HepG2 (cell line): ENCODE measurements around the gene CNRIP1. TPM values are rescaled to one million over a fixed set of nuclear protein-coding genes. Genes with fewer than 3 reads are reported as not detected.

Experiments
- ATAC-seq: fragments of 200-7000 bp; cut with Tn5 transposase; 3 replicates; pipeline ENCODE4 v1.9.1; 2020; ENCODE audit warnings: mild to moderate bottlenecking, moderate library complexity
- BruUV-seq: library from RNA; stranded (reverse); fragments of 400-500 nt; replicated peaks from 2 replicates; lab custom pipeline; 2021; lab: Mats Ljungman, UMichigan
- CTCF ChIA-PET: fragments of 300-600 bp; formaldehyde crosslinking; extraction: SDS; loops from one replicate; lab custom pipeline; 2021; ENCODE audit warnings: low total read pairs, inconsistent platforms, low intra/inter-chr PET ratio; lab: Yijun Ruan, JAX
- POLR2A ChIA-PET: fragments of 350-600 bp; sonication (Branson Sonifier 250); formaldehyde crosslinking; loops from one replicate; lab custom pipeline; 2020; ENCODE audit warnings: antibody characterized with exemption, inconsistent platforms; lab: Yijun Ruan, JAX
- DNase-seq: peaks from one replicate; pipeline ENCODE4 v3.0.0-alpha.2; 2015; ENCODE audit warnings: low spot score
- FAIRE-seq: peaks from 3 replicates; lab custom pipeline; 2011; peaks lifted over from hg19 to GRCh38; lab: Jason Lieb, UNC
- H2AFZ ChIP-seq: one replicate; pipeline ENCODE4 v1.6.1; 2011; ENCODE audit warnings: low read length, inconsistent platforms
- H3K27ac ChIP-seq: fragments of 300-600 bp; 3 replicates; pipeline ENCODE4 v1.8.0; 2011; ENCODE audit warnings: mixed run types, mild to moderate bottlenecking, mixed read lengths, low read length, inconsistent platforms; ENCODE audit not compliant: insufficient read depth; ENCODE audit errors: extremely low read length
- H3K27me3 ChIP-seq, 2 experiments: fragments of 200-600 bp in 1 of 2; 2 replicates in 1 of 2; 3 replicates in 1 of 2; pipeline versions ENCODE4 v1.6.0 to v1.8.0; 2011; ENCODE audit warnings: low read length in 2 of 2, mild to moderate bottlenecking in 2 of 2, moderate library complexity in 2 of 2, inconsistent platforms in 1 of 2; ENCODE audit not compliant: insufficient read depth in 2 of 2, control insufficient read depth in 1 of 2
- H3K36me3 ChIP-seq, 2 experiments: fragments of 200-600 bp in 1 of 2; replicated peaks in 1 of 2; 2 replicates in 1 of 2; 3 replicates in 1 of 2; pipeline versions ENCODE4 v1.5.1 to v1.8.0; 2011; ENCODE audit warnings: low read length in 2 of 2, inconsistent platforms in 1 of 2; ENCODE audit not compliant: insufficient read depth in 2 of 2, control insufficient read depth in 1 of 2
- H3K4me1 ChIP-seq: 2 replicates; pipeline ENCODE4 v1.5.1; 2012; ENCODE audit warnings: low read length, inconsistent platforms; ENCODE audit not compliant: insufficient read depth
- H3K4me2 ChIP-seq: 2 replicates; pipeline ENCODE4 v1.6.0; 2011; ENCODE audit warnings: low read depth, low read length, inconsistent platforms
- H3K4me3 ChIP-seq, 3 experiments: fragments of 200-600 bp in 1 of 3; sonication (generic), shearing (Covaris generic) in 1 of 3; replicated peaks in 1 of 3; 2 replicates each; pipeline ENCODE4 v1.5.1; 2011 to 2016; ENCODE audit warnings: low read length in 3 of 3, inconsistent platforms in 2 of 3, low read depth in 2 of 3, mild to moderate bottlenecking in 2 of 3, control low read depth in 1 of 3, mixed read lengths in 1 of 3; ENCODE audit not compliant: insufficient read depth in 1 of 3
- H3K79me2 ChIP-seq: one replicate; pipeline ENCODE4 v1.6.1; 2011; ENCODE audit warnings: low read length, inconsistent platforms; ENCODE audit not compliant: insufficient read depth
- H3K9ac ChIP-seq: 2 replicates; pipeline ENCODE4 v1.6.0; 2011; ENCODE audit warnings: mild to moderate bottlenecking, low read depth, low read length, inconsistent platforms; ENCODE audit not compliant: insufficient read depth
- H3K9me3 ChIP-seq: 2 replicates; pipeline ENCODE4 v1.5.1; 2012; ENCODE audit warnings: mild to moderate bottlenecking, low read length
- H4K20me1 ChIP-seq: 2 replicates; pipeline ENCODE4 v1.6.0; 2011; ENCODE audit warnings: inconsistent platforms, mild to moderate bottlenecking, low read length, moderate library complexity; ENCODE audit not compliant: insufficient read depth
- CEBPB ChIP-seq: IDR thresholded peaks from 2 replicates; pipeline ENCODE4 v1.6.1; 2011; ENCODE audit warnings: low read depth, low read length, improper control_type of control experiment, borderline replicate concordance
- CHCHD3 ChIP-seq: sonication (generic); formaldehyde crosslinking; IDR thresholded peaks from 2 replicates; pipeline ENCODE4 v1.8.0; 2022; ENCODE audit warnings: mild to moderate bottlenecking, missing genetic modification reagents, moderate library complexity
- CREM ChIP-seq, 2 experiments: sonication (generic) in 1 of 2; formaldehyde crosslinking in 1 of 2; IDR thresholded peaks; 2 replicates each; pipeline versions ENCODE4 v1.4.0 to v1.6.1; 2016 to 2020; ENCODE audit warnings: antibody characterized with exemption in 1 of 2, mild to moderate bottlenecking in 1 of 2, missing genetic modification reagents in 1 of 2
- DMAP1 ChIP-seq: IDR thresholded peaks from 2 replicates; pipeline ENCODE4 v1.6.1; 2016
- FOXJ3 ChIP-seq: sonication (generic); formaldehyde crosslinking; IDR thresholded peaks from 2 replicates; pipeline ENCODE4 v1.4.0; 2020; ENCODE audit warnings: missing genetic modification reagents, mild to moderate bottlenecking, borderline replicate concordance
- MLLT10 ChIP-seq: sonication (generic); formaldehyde crosslinking; IDR thresholded peaks from 2 replicates; pipeline ENCODE4 v1.4.0; 2020; ENCODE audit warnings: missing genetic modification reagents
- RAD51 ChIP-seq: fragments of 450-650 bp; IDR thresholded peaks from 2 replicates; pipeline ENCODE4 v1.6.1; 2016; ENCODE audit warnings: borderline replicate concordance
- TRIM24 ChIP-seq: sonication (generic); formaldehyde crosslinking; IDR thresholded peaks from 2 replicates; pipeline ENCODE4 v1.8.0; 2022; ENCODE audit warnings: mild to moderate bottlenecking, missing genetic modification reagents
- ZFP1 ChIP-seq: IDR thresholded peaks from 2 replicates; pipeline ENCODE4 v1.6.1; 2016
- ZFYVE20 ChIP-seq: sonication (generic); formaldehyde crosslinking; IDR thresholded peaks from 2 replicates; pipeline ENCODE4 v1.8.0; 2023; ENCODE audit warnings: low read depth, mild to moderate bottlenecking, moderate library complexity, missing genetic modification reagents, borderline replicate concordance
- ZKSCAN1 ChIP-seq: fragments of 150-350 bp; IDR thresholded peaks from 2 replicates; pipeline ENCODE4 v1.6.1; 2014; ENCODE audit warnings: low read length
- ZNF33A ChIP-seq: sonication (generic); formaldehyde crosslinking; IDR thresholded peaks from 2 replicates; pipeline ENCODE4 v1.5.1; 2020; ENCODE audit warnings: missing genetic modification reagents, mild to moderate bottlenecking, moderate library complexity, borderline replicate concordance
- ZNF367 ChIP-seq: sonication (generic); formaldehyde crosslinking; IDR thresholded peaks from 2 replicates; pipeline ENCODE4 v1.4.0; 2020; ENCODE audit warnings: missing genetic modification reagents, borderline replicate concordance
- ZNF678 ChIP-seq: sonication (generic); formaldehyde crosslinking; IDR thresholded peaks from 2 replicates; pipeline ENCODE4 v1.4.0; 2020; ENCODE audit warnings: mild to moderate bottlenecking, missing genetic modification reagents
- ZSCAN25 ChIP-seq: sonication (generic); formaldehyde crosslinking; IDR thresholded peaks from 2 replicates; pipeline ENCODE4 v1.8.0; 2022; ENCODE audit warnings: mild to moderate bottlenecking, missing genetic modification reagents
- WGBS: methylation state at CpG from one replicate; pipeline ENCODE4 v1.1.6; 2017; ENCODE audit warnings: low lambda C conversion rate; 5-methylcytosine and 5-hydroxymethylcytosine counted together
- in situ Hi-C: cut with HindIII; loops from 2 replicates; pipeline ENCODE4 v1.10.0; 2017; ENCODE audit warnings: low pct_unique_long_range_greater_than_20kb; ENCODE audit not compliant: extremely low pct_ligation_motif_present
- intact Hi-C: fragments of 100-400 bp; cut with micrococcal nuclease; formaldehyde crosslinking; loops from one replicate; pipeline ENCODE4 v1.10.0; 2022; ENCODE audit not compliant: unreplicated experiment
- polyA plus RNA-seq, 8 experiments: library from polyadenylated mRNA; depleted of rRNA in 3 of 8; stranded (reverse) in 7 of 8; unstranded in 1 of 8; fragments of >200 nt; fragmentation: Illumina TruSeq in 4 of 8; extraction: Trizol in 4 of 8; gene quantifications; 2 replicates each; pipeline versions ENCODE4 v1.2.1 to v1.2.3, GENCODE V29; 2011 to 2016; ENCODE audit warnings: low read depth in 4 of 8, missing spikeins in 1 of 8, mixed read lengths in 1 of 8; ENCODE audit not compliant: insufficient read depth in 1 of 8
- total RNA-seq, 5 experiments: library from RNA; depleted of rRNA; stranded (reverse); fragments of >200 nt; fragmentation: Illumina TruSeq; extraction: Trizol; gene quantifications; 2 replicates each; pipeline ENCODE4 v1.2.3, GENCODE V29; 2016; ENCODE audit warnings: low read depth in 1 of 5
- TF ChIP-seq, protein P1 (sequence below): sonication (generic); formaldehyde crosslinking; IDR thresholded peaks from 2 replicates; pipeline ENCODE4 v1.8.0; 2022; ENCODE audit warnings: mild to moderate bottlenecking, missing genetic modification reagents, moderate library complexity
- TF ChIP-seq, protein P2 (sequence below): sonication (generic); formaldehyde crosslinking; IDR thresholded peaks from 2 replicates; pipeline ENCODE4 v1.4.0; 2020; ENCODE audit warnings: low read depth, missing genetic modification reagents
- TF ChIP-seq, protein P3 (sequence below): sonication (generic); formaldehyde crosslinking; IDR thresholded peaks from 2 replicates; pipeline ENCODE4 v1.5.0; 2020; ENCODE audit warnings: missing genetic modification reagents
- TF ChIP-seq, protein P4 (sequence below): sonication (generic); formaldehyde crosslinking; IDR thresholded peaks from 2 replicates; pipeline ENCODE4 v1.8.0; 2022; ENCODE audit warnings: mild to moderate bottlenecking, missing genetic modification reagents, borderline replicate concordance

CNRIP1 gene
- total and polyA plus RNA-seq, 2 of the 13 experiments (the other 11 are each of a cell fraction or from before 2014, with no cell fraction given), result not detected

DNA sequence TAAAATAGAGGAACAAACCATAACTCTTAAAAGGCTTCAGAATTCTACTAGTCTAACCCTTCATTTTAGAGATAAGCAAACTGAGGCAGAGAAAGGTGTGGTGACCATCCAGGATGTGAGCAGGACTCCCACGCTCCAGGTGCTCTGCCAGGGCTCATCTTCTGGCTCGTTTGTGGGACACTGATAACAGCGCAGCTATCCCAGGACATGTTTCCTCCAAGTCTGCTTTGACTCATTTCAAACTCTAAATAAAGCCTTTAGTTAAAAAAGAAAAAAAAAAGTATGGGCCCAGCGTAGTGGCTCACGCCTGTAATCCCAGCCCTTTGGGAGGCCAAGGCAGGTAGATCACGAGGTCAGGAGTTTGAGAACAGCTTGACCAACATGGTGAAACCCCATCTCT lies 28.4 kb downstream of the CNRIP1 start:
- Histone ChIP-seq H3K4me1 (no peaks in the 10 kb centered on the region), H3K9ac (no peak overlapping the region), H3K79me2 (no peaks in the 10 kb centered on the region), H3K9me3 (no peaks in the 10 kb centered on the region), H3K27me3 (peaks cover 0 to 8% of the 10 kb centered on the region in 2 experiments; a peak in 1 of 5 replicates), H3K4me3 (no peak overlapping the region), H2AFZ (no peak overlapping the region), H3K27ac (no peak overlapping the region), H3K36me3 (no peaks in the 10 kb centered on the region), H3K4me2 (no peak overlapping the region), H4K20me1 (no peaks in the 10 kb centered on the region)
- CTCF ChIA-PET, result interaction anchor here (2.6 kb wide), 1 partner anchor 169 kb away, joined by 30 read pairs; no protein-coding TSS in a partner anchor
- FAIRE-seq, result no peak
- in situ Hi-C loops, result loop anchor here (5.0 kb wide), 1 partner anchor 169 kb away; no protein-coding TSS in a partner anchor
- DNase-seq, result no peak
- intact Hi-C loops, result loop anchor here (10.0 kb wide), 1 partner anchor 257 kb away; no protein-coding TSS in a partner anchor
- 30% methylated on average over 6 of the region's 6 CpGs for WGBS
- no peak for ATAC-seq
- TF ChIP-seq, protein P1, sequence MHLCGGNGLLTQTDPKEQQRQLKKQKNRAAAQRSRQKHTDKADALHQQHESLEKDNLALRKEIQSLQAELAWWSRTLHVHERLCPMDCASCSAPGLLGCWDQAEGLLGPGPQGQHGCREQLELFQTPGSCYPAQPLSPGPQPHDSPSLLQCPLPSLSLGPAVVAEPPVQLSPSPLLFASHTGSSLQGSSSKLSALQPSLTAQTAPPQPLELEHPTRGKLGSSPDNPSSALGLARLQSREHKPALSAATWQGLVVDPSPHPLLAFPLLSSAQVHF, result no peak
- no peak for TF ChIP-seq RAD51
- no peak for TF ChIP-seq MLLT10
- TF ChIP-seq ZKSCAN1, result no peak
- TF ChIP-seq DMAP1 (CRISPR knock-in tag), result no peak
- TF ChIP-seq ZSCAN25 (CRISPR knock-in tag), result no peak
- no peak for TF ChIP-seq FOXJ3 (CRISPR knock-in tag)
- no peak for TF ChIP-seq ZNF678 (CRISPR knock-in tag)
- TF ChIP-seq ZNF367 (CRISPR knock-in tag), result no peak
- TF ChIP-seq CREM (IDR thresholded peaks at IDR 0.05), result no peak
- no peak for TF ChIP-seq CREM (CRISPR knock-in tag; IDR thresholded peaks at IDR 0.05)
- TF ChIP-seq ZFYVE20 (CRISPR knock-in tag), result no peak
- no peak for TF ChIP-seq CHCHD3 (CRISPR knock-in tag)
- TF ChIP-seq ZFP1, result no peak
- TF ChIP-seq, protein P2, sequence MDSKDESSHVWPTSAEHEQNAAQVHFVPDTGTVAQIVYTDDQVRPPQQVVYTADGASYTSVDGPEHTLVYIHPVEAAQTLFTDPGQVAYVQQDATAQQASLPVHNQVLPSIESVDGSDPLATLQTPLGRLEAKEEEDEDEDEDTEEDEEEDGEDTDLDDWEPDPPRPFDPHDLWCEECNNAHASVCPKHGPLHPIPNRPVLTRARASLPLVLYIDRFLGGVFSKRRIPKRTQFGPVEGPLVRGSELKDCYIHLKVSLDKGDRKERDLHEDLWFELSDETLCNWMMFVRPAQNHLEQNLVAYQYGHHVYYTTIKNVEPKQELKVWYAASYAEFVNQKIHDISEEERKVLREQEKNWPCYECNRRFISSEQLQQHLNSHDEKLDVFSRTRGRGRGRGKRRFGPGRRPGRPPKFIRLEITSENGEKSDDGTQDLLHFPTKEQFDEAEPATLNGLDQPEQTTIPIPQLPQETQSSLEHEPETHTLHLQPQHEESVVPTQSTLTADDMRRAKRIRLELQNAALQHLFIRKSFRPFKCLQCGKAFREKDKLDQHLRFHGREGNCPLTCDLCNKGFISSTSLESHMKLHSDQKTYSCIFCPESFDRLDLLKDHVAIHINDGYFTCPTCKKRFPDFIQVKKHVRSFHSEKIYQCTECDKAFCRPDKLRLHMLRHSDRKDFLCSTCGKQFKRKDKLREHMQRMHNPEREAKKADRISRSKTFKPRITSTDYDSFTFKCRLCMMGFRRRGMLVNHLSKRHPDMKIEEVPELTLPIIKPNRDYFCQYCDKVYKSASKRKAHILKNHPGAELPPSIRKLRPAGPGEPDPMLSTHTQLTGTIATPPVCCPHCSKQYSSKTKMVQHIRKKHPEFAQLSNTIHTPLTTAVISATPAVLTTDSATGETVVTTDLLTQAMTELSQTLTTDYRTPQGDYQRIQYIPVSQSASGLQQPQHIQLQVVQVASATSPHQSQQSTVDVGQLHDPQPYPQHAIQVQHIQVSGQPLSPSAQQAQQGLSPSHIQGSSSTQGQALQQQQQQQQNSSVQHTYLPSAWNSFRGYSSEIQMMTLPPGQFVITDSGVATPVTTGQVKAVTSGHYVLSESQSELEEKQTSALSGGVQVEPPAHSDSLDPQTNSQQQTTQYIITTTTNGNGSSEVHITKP (CRISPR knock-in tag), result no peak
- TF ChIP-seq, protein P3, sequence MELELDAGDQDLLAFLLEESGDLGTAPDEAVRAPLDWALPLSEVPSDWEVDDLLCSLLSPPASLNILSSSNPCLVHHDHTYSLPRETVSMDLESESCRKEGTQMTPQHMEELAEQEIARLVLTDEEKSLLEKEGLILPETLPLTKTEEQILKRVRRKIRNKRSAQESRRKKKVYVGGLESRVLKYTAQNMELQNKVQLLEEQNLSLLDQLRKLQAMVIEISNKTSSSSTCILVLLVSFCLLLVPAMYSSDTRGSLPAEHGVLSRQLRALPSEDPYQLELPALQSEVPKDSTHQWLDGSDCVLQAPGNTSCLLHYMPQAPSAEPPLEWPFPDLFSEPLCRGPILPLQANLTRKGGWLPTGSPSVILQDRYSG (CRISPR knock-in tag), result no peak
- TF ChIP-seq ZNF33A (CRISPR knock-in tag), result no peak
- TF ChIP-seq, protein P4, sequence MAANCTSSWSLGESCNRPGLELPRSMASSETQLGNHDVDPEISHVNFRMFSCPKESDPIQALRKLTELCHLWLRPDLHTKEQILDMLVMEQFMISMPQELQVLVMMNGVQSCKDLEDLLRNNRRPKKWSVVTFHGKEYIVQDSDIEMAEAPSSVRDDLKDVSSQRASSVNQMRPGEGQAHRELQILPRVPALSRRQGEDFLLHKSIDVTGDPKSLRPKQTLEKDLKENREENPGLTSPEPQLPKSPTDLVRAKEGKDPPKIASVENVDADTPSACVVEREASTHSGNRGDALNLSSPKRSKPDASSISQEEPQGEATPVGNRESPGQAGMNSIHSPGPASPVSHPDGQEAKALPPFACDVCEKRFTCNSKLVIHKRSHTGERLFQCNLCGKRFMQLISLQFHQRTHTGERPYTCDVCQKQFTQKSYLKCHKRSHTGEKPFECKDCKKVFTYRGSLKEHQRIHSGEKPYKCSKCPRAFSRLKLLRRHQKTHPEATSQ (CRISPR knock-in tag), result no peak
- TF ChIP-seq TRIM24, result no peak
- TF ChIP-seq CEBPB, result no peak
- BruUV-seq, result no TSS peak
- POLR2A ChIA-PET, result no interaction called here
